UCSD-AML1 (cell line): ENCODE data around the gene CCDC167.
"Not testable (repeated sequence)": the region's sequence is repeated elsewhere in the genome, so short reads cannot be mapped to it uniquely, and the experiment has no call there.

Experiments used
- DNase-seq: peaks from one replicate; lab custom pipeline; 2025; ENCODE audit not compliant: unreplicated experiment; lab: John Stamatoyannopoulos, UW

The CCDC167 gene

DNA sequence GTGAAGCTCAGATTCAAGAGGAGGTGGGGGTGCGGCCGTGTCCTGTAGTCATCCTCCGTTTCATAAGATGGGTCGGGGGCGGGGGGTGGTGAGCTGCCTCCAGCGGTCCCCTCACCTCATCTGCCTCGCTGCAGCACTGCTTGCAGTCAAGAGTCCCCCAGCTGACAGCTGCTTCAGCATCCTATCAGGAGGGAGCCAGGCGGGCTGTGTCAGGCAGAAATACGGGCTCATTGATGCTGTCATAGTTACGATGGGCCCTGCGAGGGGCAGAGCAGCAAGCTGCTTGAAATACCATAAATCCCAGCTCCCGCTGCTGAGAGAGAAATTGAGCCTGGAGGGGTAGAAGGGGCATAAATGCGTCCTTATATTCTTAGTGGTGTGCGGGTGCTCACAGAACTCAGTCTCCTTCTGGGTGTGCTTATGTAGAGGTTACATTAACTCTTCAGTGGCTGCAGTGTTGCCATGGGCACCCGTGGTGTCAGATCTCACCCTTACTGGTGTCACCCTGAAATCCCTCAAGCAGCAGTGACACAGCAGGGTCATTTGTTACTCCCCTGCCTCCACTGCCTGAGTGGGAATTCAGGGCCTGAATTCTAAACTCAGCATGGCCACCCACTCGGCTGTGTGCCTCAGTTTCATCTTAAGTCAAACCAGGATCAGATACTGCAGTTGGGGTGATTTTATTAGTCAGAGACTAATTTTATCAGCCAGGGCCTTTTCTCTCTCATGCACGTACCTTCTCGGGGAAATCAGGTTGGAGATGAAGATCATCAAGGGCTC lies 21.8 kb downstream of the CCDC167 start:
- no peak for DNase-seq

- DNase-seq = no peak
Measured at GRCh38 chr6:37477191-37477590, 22.5 kb downstream of the CCDC167 start.

- no peak for DNase-seq
Measured at GRCh38 chr6:37474316-37474715, 25.4 kb downstream of the CCDC167 start.

DNA sequence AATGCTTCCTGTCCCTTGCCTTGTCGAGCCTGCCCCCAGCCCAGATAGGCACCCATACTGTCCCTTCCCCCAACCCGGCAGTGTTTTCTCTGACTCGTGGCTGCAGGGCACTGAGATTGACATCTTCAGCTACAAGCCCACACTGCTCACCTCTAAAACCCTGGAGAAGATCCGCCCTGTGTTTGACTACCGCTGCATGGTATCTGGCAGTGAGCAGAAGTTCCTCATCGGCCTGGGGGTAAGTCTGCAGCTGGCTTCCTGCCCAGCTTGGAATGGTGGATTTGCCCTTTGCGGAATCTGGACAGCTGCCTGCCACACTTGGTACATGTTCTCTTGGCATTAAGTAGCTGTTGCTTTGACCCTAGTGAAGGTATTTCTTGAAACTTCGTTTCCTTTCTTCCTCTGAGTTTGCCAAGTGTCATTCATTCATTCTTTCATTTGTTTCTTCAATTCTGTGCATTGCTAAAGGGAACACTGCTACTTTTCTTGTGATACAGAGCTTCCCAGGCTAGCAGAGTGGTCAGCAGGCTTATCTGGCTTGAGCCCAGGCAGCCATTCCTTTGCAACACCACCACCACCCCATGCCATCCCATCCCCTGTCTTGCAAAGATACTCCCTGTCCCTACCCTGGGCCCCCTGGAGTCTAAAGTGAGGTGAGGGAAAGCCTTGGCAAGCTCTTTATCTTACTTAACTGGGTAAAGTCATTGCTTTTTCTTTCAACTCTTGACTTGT lies 26.2 kb downstream of the CCDC167 start:
- no peak for DNase-seq

- DNase-seq = no peak
Measured at GRCh38 chr6:37467718-37468117, 32.0 kb downstream of the CCDC167 start.

DNA sequence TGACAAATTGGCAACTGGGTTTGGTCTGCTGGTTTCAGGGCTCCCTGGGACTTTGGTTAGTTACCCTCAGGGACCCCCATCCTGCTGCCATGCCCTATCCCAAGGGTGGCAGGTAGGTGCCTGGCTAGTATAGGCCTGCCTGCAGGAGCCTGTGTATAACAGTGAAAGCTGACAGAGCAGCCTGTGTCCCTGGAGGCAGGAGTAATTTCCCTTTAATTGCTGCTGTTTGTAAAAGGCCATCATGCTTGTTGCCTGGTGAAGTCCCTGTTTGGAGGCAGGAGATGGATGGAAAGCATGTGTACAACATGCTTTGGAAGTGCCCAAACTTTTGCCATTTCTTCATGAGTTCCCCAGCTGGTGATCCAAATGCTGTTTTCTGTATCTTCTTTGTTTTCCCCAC lies 36.6 kb downstream of the CCDC167 start:
- DNase-seq = no peak

DNA sequence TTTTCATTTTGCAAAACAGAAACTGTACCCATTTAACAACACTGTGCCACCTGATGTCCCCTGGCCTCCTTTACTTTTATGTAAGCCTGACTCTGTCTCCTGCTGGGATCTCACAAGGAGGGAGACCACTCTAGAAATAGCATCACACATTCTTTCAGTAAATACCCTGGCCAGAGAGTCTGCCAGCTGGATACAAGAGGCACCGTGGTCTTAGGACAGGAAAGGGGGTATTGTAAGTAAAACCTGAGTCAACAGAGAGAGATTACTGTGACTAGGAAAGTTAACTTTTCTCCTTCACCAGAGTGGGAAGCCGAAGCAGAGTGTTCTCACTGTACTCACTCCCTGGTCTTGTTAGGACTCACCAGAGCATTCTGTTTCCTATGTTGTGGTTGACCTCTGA lies 38.9 kb downstream of the CCDC167 start:
- DNase-seq = no peak

DNA sequence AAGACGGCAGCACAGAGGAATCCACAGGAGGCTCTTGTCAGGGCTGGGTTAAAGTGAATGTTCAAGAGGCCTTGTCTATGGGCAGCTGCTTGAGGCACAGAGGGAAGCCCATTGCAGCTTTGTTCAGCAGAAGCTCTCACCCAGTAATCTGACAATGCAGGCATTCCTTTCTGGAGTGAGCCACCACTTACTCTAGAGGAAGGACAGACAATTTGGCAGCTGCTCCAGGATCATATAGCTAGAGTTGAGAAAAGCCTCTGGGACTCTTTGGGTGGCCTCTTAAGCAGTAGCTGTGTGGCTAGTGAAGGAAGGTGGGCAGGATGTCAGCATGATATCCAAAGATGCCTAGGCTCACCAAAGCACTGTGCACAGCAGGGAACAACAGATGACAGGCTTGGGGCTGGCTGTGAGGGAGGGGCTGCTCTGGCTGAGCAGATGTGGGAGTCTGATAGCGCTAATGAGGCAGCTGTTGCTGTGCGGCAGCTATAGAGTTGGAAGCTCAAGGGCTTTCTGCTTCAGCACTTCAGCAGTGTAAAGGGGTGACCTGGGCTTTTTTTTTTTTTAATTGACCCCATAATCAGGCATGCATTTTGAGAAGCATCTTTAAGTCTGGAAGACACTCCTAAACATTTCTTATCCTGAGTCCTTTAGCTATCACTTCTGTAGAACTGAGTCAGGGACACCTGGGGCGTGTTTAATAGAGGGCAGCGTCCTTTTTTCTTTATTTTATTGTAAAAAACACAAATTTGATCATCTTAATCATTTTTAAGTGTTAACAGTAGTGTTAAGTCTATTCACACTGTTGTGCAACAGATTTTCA lies 39.5 kb downstream of the CCDC167 start:
- DNase-seq = no peak

DNA sequence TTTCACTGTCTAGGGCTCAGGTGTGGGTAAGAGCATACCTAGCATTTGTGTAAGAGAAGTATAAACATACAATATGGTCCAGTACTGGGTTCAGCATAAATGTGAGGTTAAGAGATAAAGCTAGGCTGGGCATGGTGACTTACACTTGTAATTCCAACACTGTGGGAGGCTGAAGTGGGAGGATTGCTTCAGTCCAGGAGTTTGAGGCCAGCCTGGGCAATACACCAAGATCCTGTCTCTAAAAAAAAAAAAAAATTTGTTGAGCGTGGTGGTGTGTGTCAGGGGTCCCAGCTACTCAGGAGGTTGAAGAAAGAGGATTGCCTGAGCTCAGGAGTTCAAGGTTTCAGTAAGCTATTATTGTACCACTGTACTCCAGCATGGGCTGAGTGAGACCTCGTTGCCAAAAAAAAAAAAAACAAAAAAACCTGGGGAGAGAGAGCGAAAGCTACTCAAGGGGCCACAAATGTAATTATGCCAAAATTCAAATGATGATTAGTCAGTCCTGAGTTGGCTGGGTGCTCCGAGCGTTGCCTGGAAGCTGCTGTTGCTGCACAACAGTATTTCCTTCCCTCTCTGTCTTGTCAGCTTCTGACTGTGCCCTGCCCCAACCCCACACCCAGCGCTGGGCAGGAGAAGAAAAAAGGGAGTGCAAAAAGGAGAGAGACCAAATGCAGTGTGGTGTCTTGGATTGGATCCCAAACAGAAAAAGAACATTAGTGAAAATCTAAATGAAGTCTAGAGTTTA lies 42.7 kb downstream of the CCDC167 start:
- no peak for DNase-seq

- no peak for DNase-seq
Measured at GRCh38 chr6:37456126-37456525, 43.6 kb downstream of the CCDC167 start.

DNA sequence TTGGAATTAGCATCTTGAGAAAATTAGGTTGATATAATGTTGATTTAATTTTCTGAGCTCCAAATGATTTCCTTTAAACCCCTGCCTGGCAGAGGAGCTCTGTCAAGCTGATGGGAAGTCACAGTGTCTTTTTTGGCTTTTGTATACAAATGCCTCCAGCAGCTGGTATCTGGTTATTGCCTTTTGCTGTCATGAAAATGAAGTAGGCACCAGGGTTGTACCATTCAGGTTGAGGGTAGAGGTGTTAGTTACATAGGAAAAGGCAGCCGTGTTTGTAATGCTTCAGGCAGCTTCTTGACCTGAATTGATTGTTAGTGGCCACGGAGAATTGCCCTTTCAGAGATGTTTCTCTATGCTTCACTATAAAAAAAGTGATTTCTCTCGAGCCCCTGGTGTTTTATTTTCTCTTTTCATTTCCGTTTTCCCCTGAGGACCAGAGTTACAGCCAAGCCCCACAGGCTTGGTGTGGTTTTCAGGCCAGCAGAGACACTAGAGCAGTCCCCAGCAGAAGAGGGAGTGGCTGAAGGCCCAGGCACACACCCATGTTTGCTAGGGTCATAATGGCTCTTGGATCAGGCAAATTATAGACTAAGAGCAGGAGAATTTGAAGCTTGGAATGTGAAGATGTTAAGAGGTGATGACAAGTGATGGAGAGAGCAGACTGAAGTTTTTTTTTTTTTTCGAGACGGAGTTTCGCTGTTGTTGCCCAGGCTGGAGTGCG lies 45.1 kb downstream of the CCDC167 start:
- DNase-seq = no peak

- no peak for DNase-seq
Measured at GRCh38 chr6:37452522-37452921, 47.2 kb downstream of the CCDC167 start.

GRCh38 chr6:37451441-37452193 lies 48.1 kb downstream of the CCDC167 start:
- DNase-seq = no peak

GRCh38 chr6:37449984-37450383 lies 49.7 kb downstream of the CCDC167 start:
- no peak for DNase-seq

GRCh38 chr6:37443216-37443542 lies 56.5 kb downstream of the CCDC167 start:
- DNase-seq = not testable (repeated sequence)

DNA sequence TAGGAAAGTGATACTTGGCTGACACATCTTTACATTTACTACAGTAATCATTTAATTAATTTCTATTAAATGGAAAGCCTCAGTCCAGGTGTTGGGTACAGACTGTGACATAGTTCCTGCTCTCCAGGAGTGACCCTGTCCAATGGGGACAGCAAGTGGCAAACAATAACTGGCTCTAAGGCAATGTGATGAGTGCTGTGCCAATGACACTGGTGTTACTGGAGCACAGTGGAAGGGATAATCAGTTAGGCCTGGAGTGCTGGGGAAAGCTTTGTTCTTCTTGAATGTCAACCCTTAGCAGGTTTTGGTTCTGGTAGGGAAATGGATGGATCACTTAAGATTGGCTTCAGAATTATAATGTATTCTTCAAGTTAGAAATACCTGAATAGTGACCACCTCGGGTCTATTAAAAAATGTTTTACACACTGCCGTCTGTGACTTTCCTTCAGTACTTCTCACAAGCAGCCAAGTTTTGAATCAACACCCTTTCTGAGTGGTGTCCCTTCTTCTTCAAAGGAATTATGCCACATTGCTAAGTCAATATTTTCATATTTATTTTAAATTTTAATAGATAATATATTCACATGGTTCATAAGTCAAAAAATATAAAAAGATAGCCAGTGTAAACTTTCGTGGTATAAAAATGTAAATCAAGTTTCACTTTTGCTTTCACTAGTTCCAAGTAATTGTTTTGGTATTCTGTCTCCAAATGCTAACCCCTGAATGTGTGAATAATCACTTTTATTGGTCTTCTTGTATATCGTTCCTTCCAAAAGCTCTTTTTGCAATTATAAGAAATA lies 57.1 kb downstream of the CCDC167 start:
- no peak for DNase-seq

GRCh38 chr6:37441651-37442050 lies 58.0 kb downstream of the CCDC167 start:
- DNase-seq = no peak

DNA sequence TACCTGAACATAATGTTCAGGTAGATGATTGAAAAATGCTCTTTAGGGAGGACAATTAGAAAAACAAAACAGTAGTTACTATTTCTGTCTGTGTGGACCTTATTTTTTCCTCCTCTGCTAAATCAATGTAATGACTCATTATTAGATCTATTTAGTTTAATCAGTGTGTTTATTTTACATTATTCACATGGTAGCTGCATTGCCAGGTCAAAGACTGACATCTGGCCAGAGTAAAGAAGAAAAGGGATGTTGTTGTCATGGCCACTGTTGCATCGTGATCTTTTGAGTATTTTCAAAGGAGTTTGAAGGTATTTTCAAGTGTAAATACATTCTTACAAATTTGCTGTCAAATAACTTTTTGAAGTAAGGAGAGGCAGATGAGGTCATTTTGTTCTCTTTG lies 60.8 kb downstream of the CCDC167 start:
- DNase-seq = no peak

DNA sequence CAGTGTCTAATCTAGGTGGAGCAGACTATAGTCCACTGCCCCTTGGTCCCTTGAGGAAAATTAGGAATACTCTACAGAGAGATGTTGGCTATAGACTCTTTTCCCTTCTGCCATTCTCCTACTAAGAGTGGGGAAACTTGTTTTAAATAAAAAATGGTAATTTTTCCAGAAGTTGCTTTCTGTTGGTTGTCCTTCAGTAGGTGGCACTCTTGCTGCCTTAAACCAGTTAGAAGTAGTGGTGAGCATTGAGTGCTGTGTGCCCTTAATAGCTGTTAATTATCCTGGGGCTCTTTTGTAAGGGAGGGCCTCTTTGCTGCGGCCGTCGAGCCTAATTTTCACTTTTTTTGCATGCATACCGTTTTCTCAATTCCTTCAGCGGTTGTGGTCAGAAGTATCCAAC lies 63.9 kb downstream of the CCDC167 start:
- no peak for DNase-seq
